Ishikawa (cell line): ENCODE data around the gene ADRB2.

Experiments used
- CEBPB ChIP-seq: IDR thresholded peaks from 2 replicates; pipeline ENCODE4 v1.6.1; 2012
- CREB1 ChIP-seq: IDR thresholded peaks from 2 replicates; pipeline ENCODE4 v1.6.1; 2012; ENCODE audit warnings: low read depth
- YY1 ChIP-seq: IDR thresholded peaks from 2 replicates; pipeline ENCODE4 v1.6.1; 2012; ENCODE audit warnings: low read depth
- TF ChIP-seq, protein P1 (sequence below): IDR thresholded peaks from 2 replicates; pipeline ENCODE4 v1.6.1; 2012; ENCODE audit warnings: low read depth, mild to moderate bottlenecking

GRCh38 chr5:148836272-148837250, 10.2 kb downstream of the ADRB2 start:
- TF ChIP-seq CEBPB (no peak), CREB1 (no peak), YY1 (no peak)
- TF ChIP-seq, protein P1, sequence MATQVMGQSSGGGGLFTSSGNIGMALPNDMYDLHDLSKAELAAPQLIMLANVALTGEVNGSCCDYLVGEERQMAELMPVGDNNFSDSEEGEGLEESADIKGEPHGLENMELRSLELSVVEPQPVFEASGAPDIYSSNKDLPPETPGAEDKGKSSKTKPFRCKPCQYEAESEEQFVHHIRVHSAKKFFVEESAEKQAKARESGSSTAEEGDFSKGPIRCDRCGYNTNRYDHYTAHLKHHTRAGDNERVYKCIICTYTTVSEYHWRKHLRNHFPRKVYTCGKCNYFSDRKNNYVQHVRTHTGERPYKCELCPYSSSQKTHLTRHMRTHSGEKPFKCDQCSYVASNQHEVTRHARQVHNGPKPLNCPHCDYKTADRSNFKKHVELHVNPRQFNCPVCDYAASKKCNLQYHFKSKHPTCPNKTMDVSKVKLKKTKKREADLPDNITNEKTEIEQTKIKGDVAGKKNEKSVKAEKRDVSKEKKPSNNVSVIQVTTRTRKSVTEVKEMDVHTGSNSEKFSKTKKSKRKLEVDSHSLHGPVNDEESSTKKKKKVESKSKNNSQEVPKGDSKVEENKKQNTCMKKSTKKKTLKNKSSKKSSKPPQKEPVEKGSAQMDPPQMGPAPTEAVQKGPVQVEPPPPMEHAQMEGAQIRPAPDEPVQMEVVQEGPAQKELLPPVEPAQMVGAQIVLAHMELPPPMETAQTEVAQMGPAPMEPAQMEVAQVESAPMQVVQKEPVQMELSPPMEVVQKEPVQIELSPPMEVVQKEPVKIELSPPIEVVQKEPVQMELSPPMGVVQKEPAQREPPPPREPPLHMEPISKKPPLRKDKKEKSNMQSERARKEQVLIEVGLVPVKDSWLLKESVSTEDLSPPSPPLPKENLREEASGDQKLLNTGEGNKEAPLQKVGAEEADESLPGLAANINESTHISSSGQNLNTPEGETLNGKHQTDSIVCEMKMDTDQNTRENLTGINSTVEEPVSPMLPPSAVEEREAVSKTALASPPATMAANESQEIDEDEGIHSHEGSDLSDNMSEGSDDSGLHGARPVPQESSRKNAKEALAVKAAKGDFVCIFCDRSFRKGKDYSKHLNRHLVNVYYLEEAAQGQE: no peak
